Fibroblast of peridontal ligament (primary cell): ENCODE results near the gene ATXN7L3.
"Not testable (repeated sequence)": the region's sequence is repeated elsewhere in the genome, so short reads cannot be mapped to it uniquely, and the experiment has no call there.

Experiments used
- DNase-seq: peaks from one replicate; pipeline ENCODE4 v3.0.0-alpha.2; 2010; ENCODE audit errors: extremely low read depth

ATXN7L3 gene

GRCh38 chr17:44176257-44176656 lies 23.4 kb downstream of the ATXN7L3 start:
- no peak for DNase-seq

- no peak for DNase-seq
Measured at GRCh38 chr17:44174427-44174826, 25.3 kb downstream of the ATXN7L3 start.

GRCh38 chr17:44171931-44172455 lies 27.7 kb downstream of the ATXN7L3 start:
- no peak for DNase-seq

GRCh38 chr17:44170499-44171201 lies 29.0 kb downstream of the ATXN7L3 start, which contains the start of gene ASB16:
Gene ASB16, plus strand, starts transcription at chr17:44170704. Its CDS starts 86 bp downstream, at chr17:44170790.
- DNase-seq: peak; percentile 30

GRCh38 chr17:44170135-44170498 lies 29.6 kb downstream of the ATXN7L3 start:
- no peak for DNase-seq

- DNase-seq: no peak
Measured at GRCh38 chr17:44167181-44167861, 32.4 kb downstream of the ATXN7L3 start.

- no peak for DNase-seq
Measured at GRCh38 chr17:44164476-44164875, 35.2 kb downstream of the ATXN7L3 start.

GRCh38 chr17:44159519-44160210 lies 40.0 kb downstream of the ATXN7L3 start:
- no peak for DNase-seq

GRCh38 chr17:44155488-44155887 lies 44.2 kb downstream of the ATXN7L3 start:
- DNase-seq: no peak

GRCh38 chr17:44152875-44153274 lies 46.8 kb downstream of the ATXN7L3 start:
- no peak for DNase-seq

GRCh38 chr17:44149750-44150329 lies 49.8 kb downstream of the ATXN7L3 start:
- DNase-seq: no peak

- DNase-seq: not testable (repeated sequence)
Measured at GRCh38 chr17:44149066-44149465, 50.6 kb downstream of the ATXN7L3 start.

- no peak for DNase-seq
Measured at GRCh38 chr17:44147812-44148211, 51.9 kb downstream of the ATXN7L3 start.

GRCh38 chr17:44146375-44147346 lies 53.0 kb downstream of the ATXN7L3 start:
- DNase-seq: no peak

GRCh38 chr17:44144966-44145739 lies 54.5 kb downstream of the ATXN7L3 start:
- DNase-seq: no peak

GRCh38 chr17:44143921-44144320 lies 55.8 kb downstream of the ATXN7L3 start:
- not testable (repeated sequence) for DNase-seq
